ENCODE measurements around the gene PPP1R12C. TPM values are rescaled to one million over a fixed set of nuclear protein-coding genes. Genes with fewer than 3 reads are reported as not detected.

PPP1R12C gene
- total RNA-seq, 1 donor from 2014 or later: 62.9 TPM

DNA sequence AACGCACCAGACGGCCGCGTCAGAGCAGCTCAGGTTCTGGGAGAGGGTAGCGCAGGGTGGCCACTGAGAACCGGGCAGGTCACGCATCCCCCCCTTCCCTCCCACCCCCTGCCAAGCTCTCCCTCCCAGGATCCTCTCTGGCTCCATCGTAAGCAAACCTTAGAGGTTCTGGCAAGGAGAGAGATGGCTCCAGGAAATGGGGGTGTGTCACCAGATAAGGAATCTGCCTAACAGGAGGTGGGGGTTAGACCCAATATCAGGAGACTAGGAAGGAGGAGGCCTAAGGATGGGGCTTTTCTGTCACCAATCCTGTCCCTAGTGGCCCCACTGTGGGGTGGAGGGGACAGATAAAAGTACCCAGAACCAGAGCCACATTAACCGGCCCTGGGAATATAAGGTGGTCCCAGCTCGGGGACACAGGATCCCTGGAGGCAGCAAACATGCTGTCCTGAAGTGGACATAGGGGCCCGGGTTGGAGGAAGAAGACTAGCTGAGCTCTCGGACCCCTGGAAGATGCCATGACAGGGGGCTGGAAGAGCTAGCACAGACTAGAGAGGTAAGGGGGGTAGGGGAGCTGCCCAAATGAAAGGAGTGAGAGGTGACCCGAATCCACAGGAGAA, 1.9 kb downstream of the PPP1R12C start:
- Histone ChIP-seq H3K27me3 (ENCODE audit: control insufficient read depth, insufficient read depth, low read length) (no peaks in the 10 kb centered on the region), H3K36me3 (ENCODE audit: control insufficient read depth, insufficient read depth, low read length) (no peaks in the 10 kb centered on the region), H3K4me3 (ENCODE audit: low read depth, low read length) (peak overlapping the region; percentile 91)
- DNase-seq (ENCODE audit: low read depth): no peak
- TF ChIP-seq, protein P1, sequence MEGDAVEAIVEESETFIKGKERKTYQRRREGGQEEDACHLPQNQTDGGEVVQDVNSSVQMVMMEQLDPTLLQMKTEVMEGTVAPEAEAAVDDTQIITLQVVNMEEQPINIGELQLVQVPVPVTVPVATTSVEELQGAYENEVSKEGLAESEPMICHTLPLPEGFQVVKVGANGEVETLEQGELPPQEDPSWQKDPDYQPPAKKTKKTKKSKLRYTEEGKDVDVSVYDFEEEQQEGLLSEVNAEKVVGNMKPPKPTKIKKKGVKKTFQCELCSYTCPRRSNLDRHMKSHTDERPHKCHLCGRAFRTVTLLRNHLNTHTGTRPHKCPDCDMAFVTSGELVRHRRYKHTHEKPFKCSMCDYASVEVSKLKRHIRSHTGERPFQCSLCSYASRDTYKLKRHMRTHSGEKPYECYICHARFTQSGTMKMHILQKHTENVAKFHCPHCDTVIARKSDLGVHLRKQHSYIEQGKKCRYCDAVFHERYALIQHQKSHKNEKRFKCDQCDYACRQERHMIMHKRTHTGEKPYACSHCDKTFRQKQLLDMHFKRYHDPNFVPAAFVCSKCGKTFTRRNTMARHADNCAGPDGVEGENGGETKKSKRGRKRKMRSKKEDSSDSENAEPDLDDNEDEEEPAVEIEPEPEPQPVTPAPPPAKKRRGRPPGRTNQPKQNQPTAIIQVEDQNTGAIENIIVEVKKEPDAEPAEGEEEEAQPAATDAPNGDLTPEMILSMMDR (IDR thresholded peaks at IDR 0.05; ENCODE audit: insufficient read depth, low read length, poor library complexity, severe bottlenecking): no peak

DNA sequence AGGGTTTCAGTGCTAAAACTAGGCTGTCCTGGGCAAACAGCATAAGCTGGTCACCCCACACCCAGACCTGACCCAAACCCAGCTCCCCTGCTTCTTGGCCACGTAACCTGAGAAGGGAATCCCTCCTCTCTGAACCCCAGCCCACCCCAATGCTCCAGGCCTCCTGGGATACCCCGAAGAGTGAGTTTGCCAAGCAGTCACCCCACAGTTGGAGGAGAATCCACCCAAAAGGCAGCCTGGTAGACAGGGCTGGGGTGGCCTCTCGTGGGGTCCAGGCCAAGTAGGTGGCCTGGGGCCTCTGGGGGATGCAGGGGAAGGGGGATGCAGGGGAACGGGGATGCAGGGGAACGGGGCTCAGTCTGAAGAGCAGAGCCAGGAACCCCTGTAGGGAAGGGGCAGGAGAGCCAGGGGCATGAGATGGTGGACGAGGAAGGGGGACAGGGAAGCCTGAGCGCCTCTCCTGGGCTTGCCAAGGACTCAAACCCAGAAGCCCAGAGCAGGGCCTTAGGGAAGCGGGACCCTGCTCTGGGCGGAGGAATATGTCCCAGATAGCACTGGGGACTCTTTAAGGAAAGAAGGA, 2.8 kb downstream of the PPP1R12C start:
- DNase-seq (ENCODE audit: low read depth): no peak
- TF ChIP-seq, protein P1 (IDR thresholded peaks at IDR 0.05; ENCODE audit: insufficient read depth, low read length, poor library complexity, severe bottlenecking): no peak

DNA sequence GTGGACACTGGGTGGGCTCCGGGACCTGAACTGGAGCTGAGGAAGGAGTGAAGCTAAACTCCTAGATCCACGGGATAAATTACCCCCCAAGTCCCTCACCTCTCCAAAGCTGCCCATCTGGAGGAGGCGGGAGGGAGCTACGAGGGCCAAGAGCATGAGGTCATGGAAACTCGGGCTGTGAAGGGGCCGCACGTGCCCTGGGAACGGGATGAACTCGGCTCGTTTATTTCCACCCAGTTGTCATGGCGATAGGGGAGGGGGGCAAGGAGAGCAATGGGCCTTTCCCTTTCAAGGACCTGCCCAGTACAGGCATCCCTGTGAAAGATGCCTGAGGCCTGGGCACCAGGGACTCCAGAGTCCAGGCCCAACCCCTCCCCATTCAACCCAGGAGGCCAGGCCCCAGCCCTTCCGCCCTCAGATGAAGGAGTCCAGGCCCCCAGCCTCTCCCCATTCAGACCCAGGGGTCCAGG, 3.8 kb downstream of the PPP1R12C start:
- H3K4me3 ChIP-seq (ENCODE audit: low read depth, low read length): no peak overlapping the region
- DNase-seq (ENCODE audit: low read depth): peak; percentile 91
- H3K27me3 ChIP-seq (ENCODE audit: control insufficient read depth, insufficient read depth, low read length): no peaks in the 10 kb centered on the region
- TF ChIP-seq, protein P1 (IDR thresholded peaks at IDR 0.05; ENCODE audit: insufficient read depth, low read length, poor library complexity, severe bottlenecking): no peak
- H3K36me3 ChIP-seq (ENCODE audit: control insufficient read depth, insufficient read depth, low read length): peaks cover 2% of the 10 kb centered on the region

More for the DNA sequence above, 2.8 kb downstream of the PPP1R12C start:
- H3K36me3 ChIP-seq (ENCODE audit: control insufficient read depth, insufficient read depth, low read length): peaks cover 2% of the 10 kb centered on the region
- no peaks in the 10 kb centered on the region for H3K27me3 ChIP-seq (ENCODE audit: control insufficient read depth, insufficient read depth, low read length)
- no peak overlapping the region for H3K4me3 ChIP-seq (ENCODE audit: low read depth, low read length)

DNA sequence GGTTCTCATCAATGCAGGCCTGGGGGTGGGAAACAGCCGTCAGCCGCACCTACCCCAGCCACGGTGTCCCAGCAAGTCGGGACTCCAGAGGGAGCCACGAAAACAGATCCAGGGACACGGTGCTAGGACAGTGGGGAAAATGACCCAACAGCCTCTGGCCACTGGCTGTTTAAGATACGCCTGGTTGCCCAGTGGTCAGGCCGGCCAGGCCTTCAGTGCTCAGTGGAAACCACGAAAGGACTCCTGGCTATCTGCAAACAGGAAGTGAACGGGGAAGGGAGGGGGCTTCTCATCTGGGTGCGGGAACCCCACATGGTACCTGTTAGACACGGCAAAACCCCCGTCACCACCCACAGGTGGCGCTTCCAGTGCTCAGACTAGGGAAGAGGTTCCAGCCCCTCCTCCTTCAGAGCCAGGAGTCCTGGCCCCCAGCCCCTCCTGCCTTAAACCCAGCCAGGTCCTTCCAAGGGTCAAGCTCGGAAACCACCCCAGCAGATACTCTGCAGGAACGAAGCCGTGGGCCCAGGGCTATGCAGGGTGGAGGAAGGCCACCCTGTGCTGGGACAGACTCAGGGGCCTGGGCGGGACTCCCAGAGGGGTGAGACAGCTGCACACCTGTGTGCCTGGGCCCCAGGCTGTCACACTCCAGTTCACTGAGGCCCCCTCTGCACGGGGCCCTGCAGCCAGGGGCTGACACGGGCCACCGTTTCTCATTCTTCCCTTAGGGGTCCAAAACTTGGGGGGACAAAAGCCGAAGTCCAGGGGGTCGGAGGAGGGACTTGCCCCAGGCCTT, 4.5 kb downstream of the PPP1R12C start:
- no peaks in the 10 kb centered on the region for H3K27me3 ChIP-seq (ENCODE audit: control insufficient read depth, insufficient read depth, low read length)
- no peak for DNase-seq (ENCODE audit: low read depth)
- H3K4me3 ChIP-seq (ENCODE audit: low read depth, low read length): no peak overlapping the region
- peaks cover 2% of the 10 kb centered on the region for H3K36me3 ChIP-seq (ENCODE audit: control insufficient read depth, insufficient read depth, low read length)
- TF ChIP-seq, protein P1 (IDR thresholded peaks at IDR 0.05; ENCODE audit: insufficient read depth, low read length, poor library complexity, severe bottlenecking): peak; percentile 8

DNA sequence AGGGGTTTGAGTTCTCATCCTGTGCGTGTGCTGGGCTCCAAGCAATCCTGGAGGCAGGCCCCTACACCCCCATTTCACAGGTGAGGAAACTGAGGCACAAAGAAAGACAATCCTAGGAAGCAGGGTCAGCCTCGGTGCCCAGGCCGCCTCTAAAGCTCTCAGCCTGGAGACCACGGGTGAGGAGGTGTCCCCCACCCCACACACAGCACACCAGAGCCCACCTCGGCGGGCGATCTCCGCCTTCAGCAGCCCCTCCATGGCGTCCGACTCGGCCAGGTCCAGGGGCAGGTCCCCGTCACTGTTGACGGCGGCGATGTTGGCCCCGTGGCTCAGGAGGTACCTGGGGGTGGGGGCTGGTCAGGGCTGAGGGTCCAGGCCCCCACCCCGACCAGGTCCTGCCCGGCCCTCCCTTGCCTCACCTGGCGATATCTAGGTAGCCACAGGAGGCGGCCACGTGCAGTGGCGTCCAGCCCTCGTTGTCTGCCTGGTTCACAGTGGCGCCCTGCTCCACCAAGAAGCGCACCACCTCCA, 5.1 kb downstream of the PPP1R12C start:
- H3K27me3 ChIP-seq (ENCODE audit: control insufficient read depth, insufficient read depth, low read length): no peaks in the 10 kb centered on the region
- no peak overlapping the region for H3K4me3 ChIP-seq (ENCODE audit: low read depth, low read length)
- H3K36me3 ChIP-seq (ENCODE audit: control insufficient read depth, insufficient read depth, low read length): peaks cover 2% of the 10 kb centered on the region
- no peak for DNase-seq (ENCODE audit: low read depth)
- TF ChIP-seq, protein P1 (IDR thresholded peaks at IDR 0.05; ENCODE audit: insufficient read depth, low read length, poor library complexity, severe bottlenecking): no peak
